Measurements from ENCODE around the gene CARD11.

CARD11 gene

GRCh38 chr7:2941216-2941859 lies 102.3 kb downstream of the CARD11 start:
- TF ChIP-seq SIN3A (IDR thresholded peaks at IDR 0.05; ENCODE audit: borderline replicate concordance, insufficient read depth, low read length), result no peak
- TF ChIP-seq FOXP2 (optimal IDR thresholded peaks at IDR 0.05; ENCODE audit: borderline replicate concordance, extremely low read depth, extremely low read length, insufficient read depth), result no peak
- no peak for TF ChIP-seq POLR2AphosphoS5 (IDR thresholded peaks at IDR 0.05; ENCODE audit: low read depth, low read length)
- TF ChIP-seq TAF1 (IDR thresholded peaks at IDR 0.05; ENCODE audit: borderline replicate concordance, insufficient read depth, low read length), result no peak
- no peak for TF ChIP-seq REST (IDR thresholded peaks at IDR 0.05; ENCODE audit: insufficient read depth in 1 of 2, low read depth in 2 of 2, low read length in 2 of 2)

- TF ChIP-seq REST (IDR thresholded peaks at IDR 0.05; ENCODE audit: insufficient read depth in 1 of 2, low read depth in 2 of 2, low read length in 2 of 2), result no peak
- no peak for TF ChIP-seq SIN3A (IDR thresholded peaks at IDR 0.05; ENCODE audit: borderline replicate concordance, insufficient read depth, low read length)
- no peak for TF ChIP-seq POLR2AphosphoS5 (IDR thresholded peaks at IDR 0.05; ENCODE audit: low read depth, low read length)
- no peak for TF ChIP-seq TAF1 (IDR thresholded peaks at IDR 0.05; ENCODE audit: borderline replicate concordance, insufficient read depth, low read length)
- no peak for TF ChIP-seq FOXP2 (optimal IDR thresholded peaks at IDR 0.05; ENCODE audit: borderline replicate concordance, extremely low read depth, extremely low read length, insufficient read depth)
These were observed 103.2 kb downstream of the CARD11 start for GRCh38 chr7:2940466-2940865.

DNA sequence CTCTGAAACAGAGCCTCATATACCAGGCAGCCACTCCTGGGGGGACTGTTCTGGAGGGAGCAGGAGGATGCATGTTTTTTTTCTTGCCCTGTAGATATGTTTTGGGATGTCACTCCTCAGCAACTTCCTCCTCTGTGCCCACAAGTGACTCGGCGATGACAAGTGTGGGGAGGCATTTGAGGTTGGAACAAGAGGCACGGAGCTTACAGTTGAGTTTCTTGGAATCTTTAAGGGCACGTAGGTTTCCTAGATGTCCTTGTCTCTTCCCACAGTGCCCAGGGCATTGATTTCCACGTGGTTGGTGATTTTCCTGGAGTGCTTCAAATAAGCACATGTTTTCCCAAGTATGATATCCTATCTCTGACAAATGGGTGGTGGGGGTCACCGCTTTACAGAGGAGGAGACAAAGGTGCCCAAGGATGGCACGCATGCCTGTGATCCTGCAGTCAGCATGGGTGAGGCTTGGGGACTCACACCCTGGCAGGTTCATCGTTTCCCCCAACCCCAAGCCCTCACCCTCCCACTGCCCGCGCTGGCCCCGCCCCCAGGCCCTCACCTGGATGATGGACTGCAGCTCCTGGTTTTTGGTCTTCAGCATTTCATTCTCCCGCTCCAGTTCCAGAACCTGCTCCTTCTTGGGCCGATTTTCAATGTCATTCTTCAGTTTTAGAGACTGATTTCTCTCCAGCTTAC lies 104.3 kb downstream of the CARD11 start:
- TF ChIP-seq TAF1 (IDR thresholded peaks at IDR 0.05; ENCODE audit: borderline replicate concordance, insufficient read depth, low read length), result no peak
- TF ChIP-seq FOXP2 (optimal IDR thresholded peaks at IDR 0.05; ENCODE audit: borderline replicate concordance, extremely low read depth, extremely low read length, insufficient read depth), result no peak
- no peak for TF ChIP-seq REST (IDR thresholded peaks at IDR 0.05; ENCODE audit: insufficient read depth in 1 of 2, low read depth in 2 of 2, low read length in 2 of 2)
- TF ChIP-seq POLR2AphosphoS5 (IDR thresholded peaks at IDR 0.05; ENCODE audit: low read depth, low read length), result no peak
- no peak for TF ChIP-seq SIN3A (IDR thresholded peaks at IDR 0.05; ENCODE audit: borderline replicate concordance, insufficient read depth, low read length)

DNA sequence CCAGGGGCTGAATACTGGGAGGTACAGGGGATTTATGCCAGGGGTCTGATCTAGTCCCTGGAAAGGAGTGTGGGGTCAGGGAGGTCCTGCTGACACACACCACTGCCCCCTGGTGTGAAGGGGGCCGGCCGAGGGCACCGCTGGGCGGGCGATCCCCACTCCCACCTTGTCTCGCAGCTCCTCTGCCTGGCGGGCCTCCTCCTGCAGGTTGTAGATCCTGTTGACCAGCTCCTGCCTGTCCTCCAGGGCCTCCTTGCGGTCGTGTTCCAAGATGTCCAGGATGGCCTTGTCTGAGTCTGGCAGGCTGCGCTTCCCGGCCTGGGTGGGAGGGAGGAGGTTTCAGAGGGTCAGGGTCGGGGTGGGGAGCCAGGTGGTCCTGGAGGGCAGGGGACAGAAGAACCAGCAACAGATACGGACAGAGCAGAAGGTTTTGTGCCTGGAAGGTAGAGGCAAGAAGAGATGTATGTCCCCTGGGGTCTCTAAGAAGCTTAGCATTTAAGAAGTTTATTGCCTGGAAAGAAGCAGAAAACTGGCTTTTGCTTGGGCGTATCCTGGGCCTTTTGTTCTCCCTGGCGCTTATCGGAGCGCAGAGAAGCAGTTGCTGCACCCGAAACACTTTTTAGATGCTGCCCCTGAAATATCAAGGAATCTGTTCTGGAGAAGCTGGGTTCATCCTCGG lies 105.0 kb downstream of the CARD11 start:
- no peak for TF ChIP-seq SIN3A (IDR thresholded peaks at IDR 0.05; ENCODE audit: borderline replicate concordance, insufficient read depth, low read length)

GRCh38 chr7:2937701-2938513 lies 105.8 kb downstream of the CARD11 start:
- TF ChIP-seq POLR2AphosphoS5 (IDR thresholded peaks at IDR 0.05; ENCODE audit: low read depth, low read length) (no peak), REST (IDR thresholded peaks at IDR 0.05; ENCODE audit: insufficient read depth in 1 of 2, low read depth in 2 of 2, low read length in 2 of 2) (no peak), SIN3A (IDR thresholded peaks at IDR 0.05; ENCODE audit: borderline replicate concordance, insufficient read depth, low read length) (no peak), FOXP2 (optimal IDR thresholded peaks at IDR 0.05; ENCODE audit: borderline replicate concordance, extremely low read depth, extremely low read length, insufficient read depth) (no peak), TAF1 (IDR thresholded peaks at IDR 0.05; ENCODE audit: borderline replicate concordance, insufficient read depth, low read length) (no peak)

Measured in PFSK-1 (cell line).